ENCODE data around the gene TNKS1BP1.

Gene TNKS1BP1

GRCh38 chr11:57308426-57309060, 16.2 kb downstream of the TNKS1BP1 start:
- TF ChIP-seq, protein P1, sequence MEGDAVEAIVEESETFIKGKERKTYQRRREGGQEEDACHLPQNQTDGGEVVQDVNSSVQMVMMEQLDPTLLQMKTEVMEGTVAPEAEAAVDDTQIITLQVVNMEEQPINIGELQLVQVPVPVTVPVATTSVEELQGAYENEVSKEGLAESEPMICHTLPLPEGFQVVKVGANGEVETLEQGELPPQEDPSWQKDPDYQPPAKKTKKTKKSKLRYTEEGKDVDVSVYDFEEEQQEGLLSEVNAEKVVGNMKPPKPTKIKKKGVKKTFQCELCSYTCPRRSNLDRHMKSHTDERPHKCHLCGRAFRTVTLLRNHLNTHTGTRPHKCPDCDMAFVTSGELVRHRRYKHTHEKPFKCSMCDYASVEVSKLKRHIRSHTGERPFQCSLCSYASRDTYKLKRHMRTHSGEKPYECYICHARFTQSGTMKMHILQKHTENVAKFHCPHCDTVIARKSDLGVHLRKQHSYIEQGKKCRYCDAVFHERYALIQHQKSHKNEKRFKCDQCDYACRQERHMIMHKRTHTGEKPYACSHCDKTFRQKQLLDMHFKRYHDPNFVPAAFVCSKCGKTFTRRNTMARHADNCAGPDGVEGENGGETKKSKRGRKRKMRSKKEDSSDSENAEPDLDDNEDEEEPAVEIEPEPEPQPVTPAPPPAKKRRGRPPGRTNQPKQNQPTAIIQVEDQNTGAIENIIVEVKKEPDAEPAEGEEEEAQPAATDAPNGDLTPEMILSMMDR (IDR thresholded peaks at IDR 0.05; ENCODE audit: extremely low read depth, missing control alignments): no peak
- no peak for DNase-seq (ENCODE audit: low spot score)

- TF ChIP-seq, protein P1 (IDR thresholded peaks at IDR 0.05; ENCODE audit: extremely low read depth, missing control alignments): no peak
- no peak for DNase-seq (ENCODE audit: low spot score)
Measured at GRCh38 chr11:57307666-57308270, 17.0 kb downstream of the TNKS1BP1 start.

DNA sequence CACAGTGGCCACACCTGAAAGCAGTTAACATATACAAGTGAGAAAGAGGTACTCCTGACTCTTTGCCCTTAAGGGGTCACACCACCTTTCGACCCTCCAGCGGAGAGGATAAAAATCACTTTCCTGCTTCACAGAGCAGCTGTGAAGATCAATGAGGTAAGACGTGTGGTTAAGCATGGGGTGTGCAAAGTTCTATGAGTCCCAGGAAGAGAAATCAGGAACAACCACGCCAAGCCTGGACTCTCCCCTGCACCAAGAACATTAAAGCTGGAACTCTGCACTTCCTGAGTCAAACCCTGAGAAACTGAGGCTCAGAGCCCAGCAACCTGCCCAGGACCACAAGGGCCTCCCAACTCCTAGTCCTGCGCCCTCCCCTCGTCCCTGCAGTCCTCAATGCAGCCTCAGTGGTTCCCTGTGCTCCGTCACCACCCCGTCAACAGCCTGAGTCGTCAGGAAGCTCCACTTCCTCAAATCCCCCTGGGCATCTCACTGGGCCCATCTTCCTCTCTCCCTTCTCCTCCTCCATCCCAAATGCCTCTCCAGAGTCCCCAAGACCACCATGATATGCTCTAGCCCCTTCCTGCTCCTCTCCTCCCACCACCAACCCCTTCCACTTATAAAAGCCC, 17.7 kb downstream of the TNKS1BP1 start:
- TF ChIP-seq, protein P1 (IDR thresholded peaks at IDR 0.05; ENCODE audit: extremely low read depth, missing control alignments): no peak
- no peak for DNase-seq (ENCODE audit: low spot score)

- TF ChIP-seq, protein P1 (IDR thresholded peaks at IDR 0.05; ENCODE audit: extremely low read depth, missing control alignments): no peak
- no peak for DNase-seq (ENCODE audit: low spot score)
Measured at GRCh38 chr11:57306161-57306876, 18.4 kb downstream of the TNKS1BP1 start.

DNA sequence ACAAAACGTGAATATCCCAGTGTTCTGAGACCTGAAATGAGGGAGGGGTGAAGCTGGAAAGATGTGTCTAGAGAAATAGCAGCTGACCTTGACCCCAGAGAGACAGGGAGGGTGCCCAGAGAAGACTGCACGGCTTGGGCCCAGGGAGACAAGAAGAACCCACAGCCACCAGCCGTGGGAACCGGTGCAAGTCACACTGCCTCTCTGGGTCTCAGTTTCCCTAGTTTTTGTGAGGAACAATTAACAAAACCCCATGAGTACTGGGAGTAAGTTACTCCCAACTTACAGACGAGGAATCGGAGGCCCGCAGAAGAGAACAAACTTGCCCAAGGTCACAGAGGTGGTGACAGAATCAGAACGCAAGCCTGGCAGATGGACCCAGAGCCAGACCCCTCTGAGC, 19.2 kb downstream of the TNKS1BP1 start:
- TF ChIP-seq, protein P1 (IDR thresholded peaks at IDR 0.05; ENCODE audit: extremely low read depth, missing control alignments): no peak
- no peak for DNase-seq (ENCODE audit: low spot score)

DNA sequence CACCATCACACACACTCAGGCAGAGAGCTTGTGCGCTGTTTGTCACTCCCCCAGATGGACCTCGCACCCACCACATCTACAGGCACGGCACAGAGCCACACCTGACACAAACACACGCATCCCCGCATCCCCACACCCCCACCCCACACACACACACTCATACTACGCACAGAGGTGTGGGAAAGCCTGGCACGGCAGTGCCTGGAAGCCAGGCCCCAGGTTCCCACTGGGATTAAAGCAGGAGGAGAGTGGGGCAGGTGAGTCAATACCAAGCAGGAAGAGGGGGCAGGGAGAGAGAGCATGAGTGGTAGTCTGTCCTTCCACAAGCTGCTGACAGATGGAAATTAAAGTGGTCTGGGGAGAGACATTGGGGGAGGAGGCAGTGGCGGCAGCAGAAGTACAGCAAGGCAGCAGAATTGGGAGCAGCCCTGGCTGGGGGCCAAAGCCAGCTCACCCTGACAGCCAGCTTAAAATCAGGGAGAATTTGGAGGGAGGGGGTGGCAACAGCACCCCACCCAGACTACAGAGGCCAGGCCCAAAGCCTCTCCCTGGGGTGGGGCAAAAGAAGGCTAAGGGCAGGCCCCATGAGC, 20.7 kb downstream of the TNKS1BP1 start:
- TF ChIP-seq, protein P1 (IDR thresholded peaks at IDR 0.05; ENCODE audit: extremely low read depth, missing control alignments): no peak
- DNase-seq (ENCODE audit: low spot score): peak; percentile 2

Data from GM20000 (cell line).